KMS-11 (cell line): ENCODE data around the gene PAK6.

Experiments
- H2AFZ ChIP-seq: fragments of 200-600 bp; sonication (generic); 2 replicates; pipeline ENCODE4 v1.6.1; 2016; ENCODE audit warnings: antibody characterized with exemption, mixed run types, low read depth
- H3K27ac ChIP-seq: fragments of 200-600 bp; sonication (generic); 2 replicates; pipeline ENCODE4 v1.6.1; 2016; ENCODE audit warnings: mild to moderate bottlenecking, mixed run types
- H3K27me3 ChIP-seq: fragments of 200-600 bp; sonication (generic); 2 replicates; pipeline ENCODE4 v1.6.1; 2017; ENCODE audit warnings: mild to moderate bottlenecking, low read depth, mixed run types, moderate library complexity; ENCODE audit not compliant: insufficient read depth
- H3K36me3 ChIP-seq: fragments of 200-600 bp; sonication (generic); 2 replicates; pipeline ENCODE4 v1.6.1; 2017; ENCODE audit warnings: mild to moderate bottlenecking, mixed run types; ENCODE audit not compliant: insufficient read depth
- H3K4me1 ChIP-seq: fragments of 200-600 bp; sonication (generic); 2 replicates; pipeline ENCODE4 v1.6.1; 2016; ENCODE audit warnings: mild to moderate bottlenecking, low read depth, mixed run types; ENCODE audit not compliant: poor library complexity, severe bottlenecking
- H3K4me2 ChIP-seq: fragments of 200-600 bp; sonication (generic); 2 replicates; pipeline ENCODE4 v1.7.0; 2016; ENCODE audit warnings: mild to moderate bottlenecking, mixed run types
- H3K4me3 ChIP-seq: fragments of 200-600 bp; sonication (generic); IDR thresholded peaks from 2 replicates; pipeline ENCODE4 v1.6.1; 2017; ENCODE audit warnings: low read depth, low read length, mixed read lengths; ENCODE audit not compliant: insufficient read depth
- H3K79me2 ChIP-seq: fragments of 200-600 bp; sonication (generic); 2 replicates; pipeline ENCODE4 v1.6.1; 2016; ENCODE audit warnings: low read depth, mixed run types; ENCODE audit not compliant: insufficient read depth
- H3K9ac ChIP-seq: fragments of 200-600 bp; sonication (generic); 2 replicates; pipeline ENCODE4 v1.6.1; 2016; ENCODE audit warnings: mild to moderate bottlenecking, mixed run types
- H4K20me1 ChIP-seq: fragments of 200-600 bp; sonication (generic); 2 replicates; pipeline ENCODE4 v1.6.1; 2016; ENCODE audit warnings: mild to moderate bottlenecking, mixed run types; ENCODE audit not compliant: insufficient read depth
- CTCF ChIP-seq: fragments of 200-600 bp; sonication (generic); conservative IDR thresholded peaks from 2 replicates; pipeline ENCODE4 v1.6.1; 2017; ENCODE audit warnings: low read depth, mild to moderate bottlenecking, antibody characterized with exemption, low read length, moderate library complexity, mixed read lengths

PAK6 gene

GRCh38 chr15:40300771-40301170 is 61.9 kb downstream of the PAK6 start:
- Histone ChIP-seq H2AFZ (no peak overlapping the region), H3K27ac (no peak overlapping the region), H3K4me2 (no peak overlapping the region), H3K27me3 (peaks cover 9% of the 10 kb centered on the region; the same call in 1 of the 2 replicates), H3K4me1 (no peaks in the 10 kb centered on the region), H3K4me3 (no peak overlapping the region), H4K20me1 (no peaks in the 10 kb centered on the region), H3K9ac (no peak overlapping the region), H3K36me3 (no peaks in the 10 kb centered on the region), H3K79me2 (no peaks in the 10 kb centered on the region)
- no peak for TF ChIP-seq CTCF

- Histone ChIP-seq H3K79me2 (no peaks in the 10 kb centered on the region), H2AFZ (no peak overlapping the region), H3K27ac (no peak overlapping the region), H3K27me3 (peaks cover 2% of the 10 kb centered on the region; the same call in 1 of the 2 replicates), H4K20me1 (no peaks in the 10 kb centered on the region), H3K36me3 (no peaks in the 10 kb centered on the region), H3K9ac (no peak overlapping the region), H3K4me3 (no peak overlapping the region), H3K4me1 (no peaks in the 10 kb centered on the region), H3K4me2 (no peak overlapping the region)
- no peak for TF ChIP-seq CTCF
These were observed 62.8 kb downstream of the PAK6 start for GRCh38 chr15:40301467-40302179.

- Histone ChIP-seq H3K4me3 (no peak overlapping the region), H3K36me3 (no peaks in the 10 kb centered on the region), H3K9ac (no peak overlapping the region), H3K27ac (no peak overlapping the region), H4K20me1 (no peaks in the 10 kb centered on the region), H3K79me2 (no peaks in the 10 kb centered on the region), H2AFZ (no peak overlapping the region), H3K4me1 (no peaks in the 10 kb centered on the region), H3K4me2 (no peak overlapping the region), H3K27me3 (no peaks in the 10 kb centered on the region; the same call in 1 of the 2 replicates)
- no peak for TF ChIP-seq CTCF
These were observed 63.5 kb downstream of the PAK6 start for GRCh38 chr15:40302288-40302886.

GRCh38 chr15:40302981-40303380 is 64.1 kb downstream of the PAK6 start:
- no peak for TF ChIP-seq CTCF
- H3K4me2 ChIP-seq = no peak overlapping the region
- no peaks in the 10 kb centered on the region for H4K20me1 ChIP-seq
- H3K79me2 ChIP-seq = no peaks in the 10 kb centered on the region
- no peak overlapping the region for H2AFZ ChIP-seq
- H3K27ac ChIP-seq = no peak overlapping the region
- no peaks in the 10 kb centered on the region; the same call in 1 of the 2 replicates for H3K27me3 ChIP-seq
- H3K36me3 ChIP-seq = no peaks in the 10 kb centered on the region
- no peak overlapping the region for H3K9ac ChIP-seq
- H3K4me1 ChIP-seq = no peaks in the 10 kb centered on the region
- H3K4me3 ChIP-seq = no peak overlapping the region
